ENCODE data around the gene LYZ. TPM values are rescaled to one million over a fixed set of nuclear protein-coding genes. Genes with fewer than 3 reads are reported as not detected.
A peak's percentile ranks its signal among the peaks of the same experiment; 100 is the strongest.

The LYZ gene
- polyA plus RNA-seq, 1 donor (not counting 4 experiments of a cell fraction or from before 2014, with no cell fraction given) = not detected

DNA sequence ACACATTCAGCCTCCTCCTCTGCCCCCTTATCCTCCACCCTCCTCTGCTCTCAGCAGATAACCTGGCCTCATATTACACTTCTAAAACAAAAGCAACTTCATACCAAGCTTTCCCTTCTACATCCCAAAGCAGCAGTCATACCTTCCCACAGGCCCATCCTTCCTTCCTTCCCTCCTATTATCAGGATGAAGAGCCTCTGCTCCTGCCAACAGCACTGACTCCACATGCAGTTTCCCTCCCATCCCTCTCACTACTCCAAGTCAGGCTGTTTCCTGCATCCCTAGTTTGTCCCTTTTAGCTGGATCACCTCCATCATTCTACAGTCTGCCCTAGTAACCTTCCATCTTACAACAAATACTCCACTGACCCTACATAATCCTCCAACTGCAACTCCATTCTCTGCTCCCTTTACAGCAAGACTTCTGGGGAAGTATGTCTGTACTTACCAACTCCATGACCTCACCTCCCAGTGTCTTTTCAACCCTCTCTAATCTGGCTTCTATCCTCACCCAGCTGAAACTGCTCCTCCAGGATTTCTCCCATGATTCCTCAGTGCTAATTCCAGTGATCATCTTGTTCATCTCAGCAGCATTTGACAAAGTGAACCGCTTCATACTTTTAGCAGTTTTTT, 6.5 kb downstream of the LYZ start:
- Histone ChIP-seq H2AFZ (ENCODE audit: control insufficient read depth, low read length) (peak overlapping the region; percentile 8), H3K4me2 (ENCODE audit: control insufficient read depth, extremely low read depth, insufficient read depth, low read depth, low read length) (no peak overlapping the region), H3K27ac (ENCODE audit: control insufficient read depth, insufficient read depth, low read length) (no peak overlapping the region), H3K9me1 (ENCODE audit: control insufficient read depth, extremely low read depth, insufficient read depth, low read length) (no peaks in the 10 kb centered on the region), H3K27me3 (ENCODE audit: control insufficient read depth, extremely low read depth, insufficient read depth, low read length) (no peaks in the 10 kb centered on the region), H3K4me3 (ENCODE audit: control insufficient read depth in 2 of 3, extremely low read depth in 1 of 3, insufficient read depth in 2 of 3, low read depth in 1 of 3, low read length in 3 of 3) (no peak overlapping the region), H3K9me3 (ENCODE audit: control insufficient read depth, low read depth, low read length) (no peaks in the 10 kb centered on the region), H3K4me1 (ENCODE audit: control insufficient read depth, extremely low read depth, insufficient read depth, low read length) (peaks cover 11% of the 10 kb centered on the region), H3K9ac (ENCODE audit: control insufficient read depth, extremely low read depth, insufficient read depth, low read length) (no peak overlapping the region), H3K36me3 (ENCODE audit: control insufficient read depth in 2 of 2, extremely low read depth in 1 of 2, insufficient read depth in 2 of 2, low read length in 2 of 2) (no peaks in the 10 kb centered on the region), H4K20me1 (ENCODE audit: control insufficient read depth, extremely low read depth, insufficient read depth, low read length) (no peaks in the 10 kb centered on the region), H3K79me2 (ENCODE audit: control insufficient read depth, insufficient read depth, low read length) (no peaks in the 10 kb centered on the region)
- DNase-seq (ENCODE audit: low read depth, low spot score) (no peak), FAIRE-seq (no peak)
- TF ChIP-seq EZH2 (IDR thresholded peaks at IDR 0.05; ENCODE audit: low read length) = no peak
- TF ChIP-seq, protein P1, sequence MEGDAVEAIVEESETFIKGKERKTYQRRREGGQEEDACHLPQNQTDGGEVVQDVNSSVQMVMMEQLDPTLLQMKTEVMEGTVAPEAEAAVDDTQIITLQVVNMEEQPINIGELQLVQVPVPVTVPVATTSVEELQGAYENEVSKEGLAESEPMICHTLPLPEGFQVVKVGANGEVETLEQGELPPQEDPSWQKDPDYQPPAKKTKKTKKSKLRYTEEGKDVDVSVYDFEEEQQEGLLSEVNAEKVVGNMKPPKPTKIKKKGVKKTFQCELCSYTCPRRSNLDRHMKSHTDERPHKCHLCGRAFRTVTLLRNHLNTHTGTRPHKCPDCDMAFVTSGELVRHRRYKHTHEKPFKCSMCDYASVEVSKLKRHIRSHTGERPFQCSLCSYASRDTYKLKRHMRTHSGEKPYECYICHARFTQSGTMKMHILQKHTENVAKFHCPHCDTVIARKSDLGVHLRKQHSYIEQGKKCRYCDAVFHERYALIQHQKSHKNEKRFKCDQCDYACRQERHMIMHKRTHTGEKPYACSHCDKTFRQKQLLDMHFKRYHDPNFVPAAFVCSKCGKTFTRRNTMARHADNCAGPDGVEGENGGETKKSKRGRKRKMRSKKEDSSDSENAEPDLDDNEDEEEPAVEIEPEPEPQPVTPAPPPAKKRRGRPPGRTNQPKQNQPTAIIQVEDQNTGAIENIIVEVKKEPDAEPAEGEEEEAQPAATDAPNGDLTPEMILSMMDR (optimal IDR thresholded peaks at IDR 0.05 in 1 of 3, IDR thresholded peaks at IDR 0.05 in 1 of 3, conservative IDR thresholded peaks at IDR 0.05 in 1 of 3; ENCODE audit: extremely low read depth in 1 of 3, insufficient read depth in 2 of 3, low read length in 3 of 3) = no peak
- dilution Hi-C loops (cut with MboI; ENCODE audit: extremely low pct_ligation_motif_present, low sequenced_read_pairs) = no loop called here

DNA sequence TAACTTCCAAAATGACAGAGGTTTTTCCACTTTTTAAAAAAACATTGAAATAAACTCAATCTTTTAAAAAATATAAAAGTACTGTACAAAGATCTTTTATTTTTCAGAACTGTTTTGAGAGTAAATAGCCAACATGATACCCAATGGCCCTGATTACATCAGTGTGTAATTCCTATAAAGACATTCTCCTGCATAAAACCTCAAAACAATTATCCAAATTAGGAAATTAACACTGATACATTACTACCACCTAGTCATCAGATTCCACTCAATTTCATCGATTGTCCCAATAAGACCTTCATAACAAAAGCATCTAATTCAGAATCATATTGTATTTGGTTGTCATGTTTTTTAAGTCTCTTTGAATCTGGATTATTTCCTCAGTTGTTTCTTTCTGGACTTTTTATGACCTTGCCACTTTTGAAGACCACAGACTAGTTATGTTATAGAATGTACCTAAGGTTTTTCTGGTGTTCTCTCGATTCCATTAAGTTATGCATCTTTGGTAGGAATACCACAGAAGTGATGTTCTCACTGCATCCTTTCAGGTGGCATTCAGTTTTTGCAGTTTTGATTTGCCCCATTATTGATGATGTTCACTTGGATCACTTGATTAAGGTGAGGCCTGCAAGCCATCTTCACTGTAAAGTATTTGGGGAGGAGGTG, 7.3 kb downstream of the LYZ start:
- Histone ChIP-seq H3K4me1 (ENCODE audit: control insufficient read depth, extremely low read depth, insufficient read depth, low read length) (peaks cover 11% of the 10 kb centered on the region), H3K9me1 (ENCODE audit: control insufficient read depth, extremely low read depth, insufficient read depth, low read length) (no peaks in the 10 kb centered on the region), H3K36me3 (ENCODE audit: control insufficient read depth in 2 of 2, extremely low read depth in 1 of 2, insufficient read depth in 2 of 2, low read length in 2 of 2) (no peaks in the 10 kb centered on the region), H3K9me3 (ENCODE audit: control insufficient read depth, low read depth, low read length) (no peaks in the 10 kb centered on the region), H3K27ac (ENCODE audit: control insufficient read depth, insufficient read depth, low read length) (no peak overlapping the region), H4K20me1 (ENCODE audit: control insufficient read depth, extremely low read depth, insufficient read depth, low read length) (no peaks in the 10 kb centered on the region), H3K79me2 (ENCODE audit: control insufficient read depth, insufficient read depth, low read length) (peaks cover 4% of the 10 kb centered on the region), H3K4me2 (ENCODE audit: control insufficient read depth, extremely low read depth, insufficient read depth, low read depth, low read length) (no peak overlapping the region), H3K9ac (ENCODE audit: control insufficient read depth, extremely low read depth, insufficient read depth, low read length) (no peak overlapping the region), H3K27me3 (ENCODE audit: control insufficient read depth, extremely low read depth, insufficient read depth, low read length) (no peaks in the 10 kb centered on the region), H2AFZ (ENCODE audit: control insufficient read depth, low read length) (no peak overlapping the region), H3K4me3 (ENCODE audit: control insufficient read depth in 2 of 3, extremely low read depth in 1 of 3, insufficient read depth in 2 of 3, low read depth in 1 of 3, low read length in 3 of 3) (no peak overlapping the region)
- TF ChIP-seq, protein P1 (optimal IDR thresholded peaks at IDR 0.05 in 1 of 3, IDR thresholded peaks at IDR 0.05 in 1 of 3, conservative IDR thresholded peaks at IDR 0.05 in 1 of 3; ENCODE audit: extremely low read depth in 1 of 3, insufficient read depth in 2 of 3, low read length in 3 of 3) = no peak
- TF ChIP-seq EZH2 (IDR thresholded peaks at IDR 0.05; ENCODE audit: low read length) = no peak
- DNase-seq (ENCODE audit: low read depth, low spot score) = no peak
- dilution Hi-C loops (cut with MboI; ENCODE audit: extremely low pct_ligation_motif_present, low sequenced_read_pairs) = no loop called here
- FAIRE-seq = no peak

All from keratinocyte (primary cell).